ENCODE measurements around the gene CXCR5.

DNA sequence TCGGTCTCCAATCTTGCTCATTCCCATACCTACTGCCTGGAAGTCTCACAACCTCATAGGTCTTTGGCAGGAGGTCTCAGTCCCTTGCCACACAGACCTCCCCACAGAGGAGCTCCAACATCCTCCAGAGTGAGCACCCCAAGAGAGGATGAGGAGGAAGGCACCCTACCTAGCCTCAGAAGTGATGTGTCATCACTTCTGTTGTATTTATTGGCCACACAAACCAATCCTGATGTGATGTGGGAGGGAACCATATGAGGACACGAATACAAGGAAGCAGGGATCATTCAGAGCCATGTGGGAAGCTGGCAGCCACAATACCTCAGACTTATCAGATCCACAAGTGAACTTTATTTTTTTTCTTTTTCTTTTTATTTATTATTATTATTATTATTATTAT, 63.4 kb downstream of the CXCR5 start:
- TF ChIP-seq CHD1 (IDR thresholded peaks at IDR 0.05; ENCODE audit: low read depth, low read length), result no peak
- TF ChIP-seq, protein P1, sequence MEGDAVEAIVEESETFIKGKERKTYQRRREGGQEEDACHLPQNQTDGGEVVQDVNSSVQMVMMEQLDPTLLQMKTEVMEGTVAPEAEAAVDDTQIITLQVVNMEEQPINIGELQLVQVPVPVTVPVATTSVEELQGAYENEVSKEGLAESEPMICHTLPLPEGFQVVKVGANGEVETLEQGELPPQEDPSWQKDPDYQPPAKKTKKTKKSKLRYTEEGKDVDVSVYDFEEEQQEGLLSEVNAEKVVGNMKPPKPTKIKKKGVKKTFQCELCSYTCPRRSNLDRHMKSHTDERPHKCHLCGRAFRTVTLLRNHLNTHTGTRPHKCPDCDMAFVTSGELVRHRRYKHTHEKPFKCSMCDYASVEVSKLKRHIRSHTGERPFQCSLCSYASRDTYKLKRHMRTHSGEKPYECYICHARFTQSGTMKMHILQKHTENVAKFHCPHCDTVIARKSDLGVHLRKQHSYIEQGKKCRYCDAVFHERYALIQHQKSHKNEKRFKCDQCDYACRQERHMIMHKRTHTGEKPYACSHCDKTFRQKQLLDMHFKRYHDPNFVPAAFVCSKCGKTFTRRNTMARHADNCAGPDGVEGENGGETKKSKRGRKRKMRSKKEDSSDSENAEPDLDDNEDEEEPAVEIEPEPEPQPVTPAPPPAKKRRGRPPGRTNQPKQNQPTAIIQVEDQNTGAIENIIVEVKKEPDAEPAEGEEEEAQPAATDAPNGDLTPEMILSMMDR (conservative IDR thresholded peaks at IDR 0.05; ENCODE audit: low read depth, low read length), result no peak
- TF ChIP-seq, protein P2, sequence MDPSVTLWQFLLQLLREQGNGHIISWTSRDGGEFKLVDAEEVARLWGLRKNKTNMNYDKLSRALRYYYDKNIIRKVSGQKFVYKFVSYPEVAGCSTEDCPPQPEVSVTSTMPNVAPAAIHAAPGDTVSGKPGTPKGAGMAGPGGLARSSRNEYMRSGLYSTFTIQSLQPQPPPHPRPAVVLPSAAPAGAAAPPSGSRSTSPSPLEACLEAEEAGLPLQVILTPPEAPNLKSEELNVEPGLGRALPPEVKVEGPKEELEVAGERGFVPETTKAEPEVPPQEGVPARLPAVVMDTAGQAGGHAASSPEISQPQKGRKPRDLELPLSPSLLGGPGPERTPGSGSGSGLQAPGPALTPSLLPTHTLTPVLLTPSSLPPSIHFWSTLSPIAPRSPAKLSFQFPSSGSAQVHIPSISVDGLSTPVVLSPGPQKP (IDR thresholded peaks at IDR 0.05; ENCODE audit: borderline replicate concordance, low read depth, low read length), result no peak
- TF ChIP-seq, protein P3, sequence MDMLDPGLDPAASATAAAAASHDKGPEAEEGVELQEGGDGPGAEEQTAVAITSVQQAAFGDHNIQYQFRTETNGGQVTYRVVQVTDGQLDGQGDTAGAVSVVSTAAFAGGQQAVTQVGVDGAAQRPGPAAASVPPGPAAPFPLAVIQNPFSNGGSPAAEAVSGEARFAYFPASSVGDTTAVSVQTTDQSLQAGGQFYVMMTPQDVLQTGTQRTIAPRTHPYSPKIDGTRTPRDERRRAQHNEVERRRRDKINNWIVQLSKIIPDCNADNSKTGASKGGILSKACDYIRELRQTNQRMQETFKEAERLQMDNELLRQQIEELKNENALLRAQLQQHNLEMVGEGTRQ (IDR thresholded peaks at IDR 0.05; ENCODE audit: low read depth, low read length), result no peak
- TF ChIP-seq POLR2A (IDR thresholded peaks at IDR 0.05; ENCODE audit: low read depth, low read length), result no peak
